Measurements from ENCODE around the gene SPINT3. TPM values are rescaled to one million over a fixed set of nuclear protein-coding genes. Genes with fewer than 3 reads are reported as not detected.

Gene SPINT3
- total and polyA plus RNA-seq, 5 experiments from 2014 or later: not detected

- H3K4me3 Mint-ChIP-seq: no peak overlapping the region
- no peak overlapping the region for H3K27ac Mint-ChIP-seq
- POLR2A ChIA-PET: no interaction called here
- peaks cover 29 to 72% (median 33%) of the 10 kb centered on the region in 5 donors for H3K27me3 Mint-ChIP-seq
- ATAC-seq (no peak), DNase-seq (no peak)
- H3K4me1 Mint-ChIP-seq: no peaks in the 10 kb centered on the region
- peaks cover 0 to 2% (median 0%) of the 10 kb centered on the region in 9 donors for H3K9me3 Mint-ChIP-seq
- no peaks in the 10 kb centered on the region for H3K36me3 Mint-ChIP-seq
These were observed 8.4 kb upstream of the SPINT3 start for GRCh38 chr20:45523821-45524220.

GRCh38 chr20:45518282-45518681 is 2.9 kb upstream of the SPINT3 start:
- Mint-ChIP-seq H3K27ac (no peak overlapping the region), H3K4me3 (no peak overlapping the region), H3K4me1 (no peaks in the 10 kb centered on the region), H3K27me3 (peaks cover 13 to 40% (median 26%) of the 10 kb centered on the region in 5 donors), H3K36me3 (no peaks in the 10 kb centered on the region), H3K9me3 (peaks cover 0 to 8% (median 0%) of the 10 kb centered on the region in 9 donors)
- POLR2A ChIA-PET: interaction anchor here (0.7 kb wide), 1 partner anchor 321 kb away, joined by 6 read pairs; no protein-coding TSS in a partner anchor
- DNase-seq (no peak), ATAC-seq (no peak)

- ATAC-seq: no peak
- Mint-ChIP-seq H3K36me3 (peaks cover 0 to 5% (median 0%) of the 10 kb centered on the region in 3 donors), H3K9me3 (no peaks in the 10 kb centered on the region), H3K4me1 (no peaks in the 10 kb centered on the region), H3K4me3 (no peak overlapping the region), H3K27me3 (peaks cover 19 to 66% (median 19%) of the 10 kb centered on the region in 5 donors), H3K27ac (no peak overlapping the region)
- DNase-seq: no peak
- POLR2A ChIA-PET: no interaction called here
These were observed 5.1 kb downstream of the SPINT3 start for GRCh38 chr20:45510242-45510862.

GRCh38 chr20:45509091-45509490 is 6.3 kb downstream of the SPINT3 start:
- no peak overlapping the region for H3K4me3 Mint-ChIP-seq
- H3K4me1 Mint-ChIP-seq: no peaks in the 10 kb centered on the region
- peaks cover 17 to 66% (median 23%) of the 10 kb centered on the region in 5 donors for H3K27me3 Mint-ChIP-seq
- H3K9me3 Mint-ChIP-seq: no peaks in the 10 kb centered on the region
- H3K27ac Mint-ChIP-seq: no peak overlapping the region
- H3K36me3 Mint-ChIP-seq: peaks cover 0 to 5% (median 0%) of the 10 kb centered on the region in 3 donors
- DNase-seq (no peak), ATAC-seq (no peak)
- POLR2A ChIA-PET: no interaction called here

GRCh38 chr20:45508068-45508886 is 7.1 kb downstream of the SPINT3 start:
- ATAC-seq (no peak), DNase-seq (no peak)
- Mint-ChIP-seq H3K9me3 (no peaks in the 10 kb centered on the region), H3K4me1 (no peaks in the 10 kb centered on the region), H3K27me3 (peaks cover 21 to 72% (median 26%) of the 10 kb centered on the region in 5 donors), H3K36me3 (peaks cover 0 to 5% (median 0%) of the 10 kb centered on the region in 3 donors), H3K4me3 (no peak overlapping the region), H3K27ac (no peak overlapping the region)
- POLR2A ChIA-PET: no interaction called here

GRCh38 chr20:45507011-45507820 is 8.2 kb downstream of the SPINT3 start:
- no peak overlapping the region for H3K27ac Mint-ChIP-seq
- no peak overlapping the region for H3K4me3 Mint-ChIP-seq
- H3K27me3 Mint-ChIP-seq: peaks cover 22 to 73% (median 25%) of the 10 kb centered on the region in 5 donors
- peaks cover 0 to 2% (median 0%) of the 10 kb centered on the region in 3 donors for H3K36me3 Mint-ChIP-seq
- ATAC-seq (no peak), DNase-seq (no peak)
- POLR2A ChIA-PET: no interaction called here
- H3K4me1 Mint-ChIP-seq: no peaks in the 10 kb centered on the region
- H3K9me3 Mint-ChIP-seq: no peaks in the 10 kb centered on the region

GRCh38 chr20:45506398-45506797 is 9.0 kb downstream of the SPINT3 start:
- Mint-ChIP-seq H3K9me3 (no peaks in the 10 kb centered on the region), H3K4me3 (no peak overlapping the region), H3K27me3 (peaks cover 23 to 71% (median 27%) of the 10 kb centered on the region in 5 donors), H3K36me3 (no peaks in the 10 kb centered on the region), H3K27ac (no peak overlapping the region), H3K4me1 (no peaks in the 10 kb centered on the region)
- no peak for ATAC-seq
- DNase-seq: no peak
- POLR2A ChIA-PET: no interaction called here

- POLR2A ChIA-PET: no interaction called here
- H3K36me3 Mint-ChIP-seq: no peaks in the 10 kb centered on the region
- ATAC-seq (no peak), DNase-seq (no peak)
- no peaks in the 10 kb centered on the region for H3K9me3 Mint-ChIP-seq
- peaks cover 28 to 75% (median 36%) of the 10 kb centered on the region in 5 donors for H3K27me3 Mint-ChIP-seq
- no peaks in the 10 kb centered on the region for H3K4me1 Mint-ChIP-seq
- no peak overlapping the region for H3K27ac Mint-ChIP-seq
- no peak overlapping the region for H3K4me3 Mint-ChIP-seq
These were observed 12.0 kb downstream of the SPINT3 start for GRCh38 chr20:45503403-45503802.

GRCh38 chr20:45502561-45502960 is 12.9 kb downstream of the SPINT3 start:
- ATAC-seq: no peak
- Mint-ChIP-seq H3K4me1 (no peaks in the 10 kb centered on the region), H3K36me3 (no peaks in the 10 kb centered on the region), H3K27me3 (peaks cover 28 to 66% (median 35%) of the 10 kb centered on the region in 5 donors), H3K27ac (no peak overlapping the region), H3K4me3 (no peak overlapping the region), H3K9me3 (no peaks in the 10 kb centered on the region)
- no peak for DNase-seq
- POLR2A ChIA-PET: no interaction called here

GRCh38 chr20:45501600-45501999 is 13.8 kb downstream of the SPINT3 start:
- DNase-seq: no peak
- Mint-ChIP-seq H3K4me3 (no peak overlapping the region), H3K4me1 (no peaks in the 10 kb centered on the region), H3K9me3 (no peaks in the 10 kb centered on the region), H3K27ac (no peak overlapping the region), H3K36me3 (no peaks in the 10 kb centered on the region), H3K27me3 (peaks cover 27 to 57% (median 40%) of the 10 kb centered on the region in 5 donors)
- no peak for ATAC-seq
- POLR2A ChIA-PET: no interaction called here

- no peak for DNase-seq
- Mint-ChIP-seq H3K4me1 (no peaks in the 10 kb centered on the region), H3K36me3 (no peaks in the 10 kb centered on the region), H3K27me3 (peaks cover 23 to 48% (median 34%) of the 10 kb centered on the region in 5 donors), H3K9me3 (no peaks in the 10 kb centered on the region), H3K4me3 (no peak overlapping the region), H3K27ac (no peak overlapping the region)
- POLR2A ChIA-PET: no interaction called here
- no peak for ATAC-seq
These were observed 15.4 kb downstream of the SPINT3 start for GRCh38 chr20:45500022-45500421.

GRCh38 chr20:45497971-45498494 is 17.4 kb downstream of the SPINT3 start:
- POLR2A ChIA-PET: interaction anchor here (0.5 kb wide), 1 partner anchor 133 kb away, joined by 3 read pairs; no protein-coding TSS in a partner anchor

More at GRCh38 chr20:45497971-45498494, 17.4 kb downstream of the SPINT3 start:
- Mint-ChIP-seq H3K36me3 (no peaks in the 10 kb centered on the region), H3K27me3 (peaks cover 18 to 41% (median 29%) of the 10 kb centered on the region in 5 donors), H3K9me3 (no peaks in the 10 kb centered on the region), H3K27ac (no peak overlapping the region), H3K4me3 (no peak overlapping the region), H3K4me1 (no peaks in the 10 kb centered on the region)
- no peak for ATAC-seq
- DNase-seq: no peak
